ENCODE results near the gene SPATA20.

DNA sequence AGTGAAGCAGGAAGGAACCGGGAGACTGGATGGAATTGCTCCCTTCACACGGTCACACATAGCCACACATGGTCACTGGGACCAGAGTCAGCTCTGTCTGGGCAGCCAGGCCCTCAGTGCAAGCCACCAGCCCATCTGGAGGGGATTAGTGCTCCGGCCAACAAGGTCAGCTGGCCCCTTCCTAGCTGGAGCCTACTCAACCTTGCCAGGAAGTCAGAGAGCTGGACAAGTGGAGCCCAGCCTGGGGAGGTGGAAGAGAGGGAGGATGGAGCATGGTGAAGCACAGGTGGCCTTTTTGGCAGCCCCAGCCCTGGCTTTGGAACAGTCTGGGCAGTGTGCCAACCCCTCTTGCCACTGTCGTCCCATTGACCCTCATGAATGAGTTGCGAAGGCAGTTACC is 9.8 kb downstream of the SPATA20 start:
- no peak for TF ChIP-seq TAF1 (IDR thresholded peaks at IDR 0.05; ENCODE audit: low read depth)
- TF ChIP-seq, protein P1, sequence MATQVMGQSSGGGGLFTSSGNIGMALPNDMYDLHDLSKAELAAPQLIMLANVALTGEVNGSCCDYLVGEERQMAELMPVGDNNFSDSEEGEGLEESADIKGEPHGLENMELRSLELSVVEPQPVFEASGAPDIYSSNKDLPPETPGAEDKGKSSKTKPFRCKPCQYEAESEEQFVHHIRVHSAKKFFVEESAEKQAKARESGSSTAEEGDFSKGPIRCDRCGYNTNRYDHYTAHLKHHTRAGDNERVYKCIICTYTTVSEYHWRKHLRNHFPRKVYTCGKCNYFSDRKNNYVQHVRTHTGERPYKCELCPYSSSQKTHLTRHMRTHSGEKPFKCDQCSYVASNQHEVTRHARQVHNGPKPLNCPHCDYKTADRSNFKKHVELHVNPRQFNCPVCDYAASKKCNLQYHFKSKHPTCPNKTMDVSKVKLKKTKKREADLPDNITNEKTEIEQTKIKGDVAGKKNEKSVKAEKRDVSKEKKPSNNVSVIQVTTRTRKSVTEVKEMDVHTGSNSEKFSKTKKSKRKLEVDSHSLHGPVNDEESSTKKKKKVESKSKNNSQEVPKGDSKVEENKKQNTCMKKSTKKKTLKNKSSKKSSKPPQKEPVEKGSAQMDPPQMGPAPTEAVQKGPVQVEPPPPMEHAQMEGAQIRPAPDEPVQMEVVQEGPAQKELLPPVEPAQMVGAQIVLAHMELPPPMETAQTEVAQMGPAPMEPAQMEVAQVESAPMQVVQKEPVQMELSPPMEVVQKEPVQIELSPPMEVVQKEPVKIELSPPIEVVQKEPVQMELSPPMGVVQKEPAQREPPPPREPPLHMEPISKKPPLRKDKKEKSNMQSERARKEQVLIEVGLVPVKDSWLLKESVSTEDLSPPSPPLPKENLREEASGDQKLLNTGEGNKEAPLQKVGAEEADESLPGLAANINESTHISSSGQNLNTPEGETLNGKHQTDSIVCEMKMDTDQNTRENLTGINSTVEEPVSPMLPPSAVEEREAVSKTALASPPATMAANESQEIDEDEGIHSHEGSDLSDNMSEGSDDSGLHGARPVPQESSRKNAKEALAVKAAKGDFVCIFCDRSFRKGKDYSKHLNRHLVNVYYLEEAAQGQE (IDR thresholded peaks at IDR 0.05; ENCODE audit: low read depth): no peak
- TF ChIP-seq NFIC (IDR thresholded peaks at IDR 0.05): peak; percentile 55
- TF ChIP-seq CEBPB (IDR thresholded peaks at IDR 0.05): no peak
- TF ChIP-seq CREB1 (IDR thresholded peaks at IDR 0.05; ENCODE audit: low read depth): no peak
- no peak for TF ChIP-seq EP300 (IDR thresholded peaks at IDR 0.05; ENCODE audit: borderline replicate concordance)
- TF ChIP-seq, protein P2, sequence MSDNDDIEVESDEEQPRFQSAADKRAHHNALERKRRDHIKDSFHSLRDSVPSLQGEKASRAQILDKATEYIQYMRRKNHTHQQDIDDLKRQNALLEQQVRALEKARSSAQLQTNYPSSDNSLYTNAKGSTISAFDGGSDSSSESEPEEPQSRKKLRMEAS (IDR thresholded peaks at IDR 0.05): no peak
- TF ChIP-seq FOXM1 (IDR thresholded peaks at IDR 0.05; ENCODE audit: borderline replicate concordance, low read depth): no peak
- TF ChIP-seq RAD21 (IDR thresholded peaks at IDR 0.05; ENCODE audit: low read depth): no peak
- no peak for TF ChIP-seq EGR1 (IDR thresholded peaks at IDR 0.05)
- no peak for TF ChIP-seq YY1 (IDR thresholded peaks at IDR 0.05; ENCODE audit: low read depth)
- TF ChIP-seq ZBTB7A (IDR thresholded peaks at IDR 0.05; ENCODE audit: low read depth): no peak
- TF ChIP-seq TCF12 (IDR thresholded peaks at IDR 0.05; ENCODE audit: low read depth): no peak
